Fibroblast of lung (primary cell): ENCODE measurements around the gene SDHC. TPM values are rescaled to one million over a fixed set of nuclear protein-coding genes. Genes with fewer than 3 reads are reported as not detected.

ENCODE experiments used
- DNase-seq, 2 donors: peaks; one replicate each; pipeline versions ENCODE4 v3.0.0 to v3.0.0-alpha.2; 2010; ENCODE audit warnings: low read depth in 2 of 2
- H2AFZ ChIP-seq: 2 replicates; pipeline ENCODE4 v1.5.1; 2012; ENCODE audit warnings: low read length, control low read depth, inconsistent platforms
- H3K27ac ChIP-seq: 2 replicates; pipeline ENCODE4 v1.5.1; 2011; ENCODE audit warnings: low read length, control low read depth; ENCODE audit not compliant: insufficient read depth
- H3K27me3 ChIP-seq: 2 replicates; pipeline ENCODE4 v1.5.1; 2011; ENCODE audit warnings: mild to moderate bottlenecking, low read length; ENCODE audit not compliant: control insufficient read depth, insufficient read depth
- H3K36me3 ChIP-seq: 2 replicates; pipeline ENCODE4 v1.5.1; 2011; ENCODE audit warnings: low read length; ENCODE audit not compliant: control insufficient read depth, insufficient read depth
- H3K4me1 ChIP-seq: 2 replicates; pipeline ENCODE4 v1.5.1; 2011; ENCODE audit warnings: low read length; ENCODE audit not compliant: control insufficient read depth, insufficient read depth; ENCODE audit errors: extremely low read depth
- H3K4me2 ChIP-seq: 2 replicates; pipeline ENCODE4 v1.5.1; 2011; ENCODE audit warnings: low read length, control low read depth; ENCODE audit not compliant: insufficient read depth; ENCODE audit errors: extremely low read depth
- H3K4me3 ChIP-seq, 4 experiments: fragments of 200-600 bp in 1 of 4; sonication (generic) in 1 of 4; replicated peaks in 1 of 4; 2 replicates each; pipeline ENCODE4 v1.5.1; 2011 to 2016; ENCODE audit warnings: low read length in 4 of 4, low read depth in 3 of 4, mild to moderate bottlenecking in 3 of 4, control low read depth in 2 of 4, inconsistent platforms in 1 of 4, mixed read lengths in 1 of 4; ENCODE audit not compliant: insufficient read depth in 1 of 4; ENCODE audit errors: control extremely low read depth in 1 of 4
- H3K79me2 ChIP-seq: 2 replicates; pipeline ENCODE4 v1.5.1; 2012; ENCODE audit warnings: mild to moderate bottlenecking, low read length, inconsistent platforms; ENCODE audit not compliant: control insufficient read depth, insufficient read depth
- H3K9ac ChIP-seq: 2 replicates; pipeline ENCODE4 v1.5.1; 2011; ENCODE audit warnings: mild to moderate bottlenecking, low read length, control low read depth; ENCODE audit not compliant: insufficient read depth
- H3K9me3 ChIP-seq: 2 replicates; pipeline ENCODE4 v1.5.1; 2012; ENCODE audit warnings: low read depth, low read length; ENCODE audit not compliant: control insufficient read depth, insufficient read depth
- H4K20me1 ChIP-seq: 2 replicates; pipeline ENCODE4 v1.5.1; 2011; ENCODE audit warnings: low read length; ENCODE audit not compliant: control insufficient read depth, insufficient read depth; ENCODE audit errors: extremely low read depth
- CTCF ChIP-seq, 2 donors: IDR thresholded peaks in 1 of 2; conservative IDR thresholded peaks in 1 of 2; 1 replicate in 1 of 2; 2 replicates in 1 of 2; pipeline ENCODE4 v1.5.1; 2011 to 2012; ENCODE audit warnings: low read length in 2 of 2, control low read depth in 1 of 2, inconsistent platforms in 1 of 2, low read depth in 1 of 2, mild to moderate bottlenecking in 1 of 2
- EZH2 ChIP-seq: IDR thresholded peaks from 2 replicates; pipeline ENCODE4 v1.5.1; 2012; ENCODE audit warnings: low read length, control low read depth, mild to moderate bottlenecking; ENCODE audit errors: missing control alignments
- polyA plus RNA-seq, 2 donors: library from polyadenylated mRNA; depleted of rRNA in 1 of 2; stranded (reverse) in 1 of 2; unstranded in 1 of 2; fragments of >200 nt; gene quantifications; 2 replicates each; pipeline ENCODE4 v1.2.1, GENCODE V29; 2011 to 2012; ENCODE audit warnings: missing spikeins in 1 of 2
- total RNA-seq: library from RNA; depleted of rRNA; stranded (reverse); fragments of >200 nt; gene quantifications from 2 replicates; pipeline ENCODE4 v1.2.1, GENCODE V29; 2014

The SDHC gene
- total and polyA plus RNA-seq, 2 donors (not counting 1 experiment from before 2014, with no cell fraction given), result 24.8 to 484 TPM

- no peak overlapping the region for H3K27ac ChIP-seq
- no peaks in the 10 kb centered on the region for H3K79me2 ChIP-seq
- no peaks in the 10 kb centered on the region for H3K9me3 ChIP-seq
- H3K4me3 ChIP-seq, result no peak overlapping the region
- H3K27me3 ChIP-seq, result no peaks in the 10 kb centered on the region
- no peak overlapping the region for H2AFZ ChIP-seq
- H3K36me3 ChIP-seq, result no peaks in the 10 kb centered on the region
- H3K9ac ChIP-seq, result no peak overlapping the region
- no peak for TF ChIP-seq EZH2
- TF ChIP-seq CTCF (conservative IDR thresholded peaks at IDR 0.05 in 1 of 2, IDR thresholded peaks at IDR 0.05 in 1 of 2; ENCODE audit: low read depth in 1 of 2, low read length in 2 of 2), result no peak
- H3K4me2 ChIP-seq, result no peak overlapping the region
- no peaks in the 10 kb centered on the region for H3K4me1 ChIP-seq
- DNase-seq, result no peak
- H4K20me1 ChIP-seq, result no peaks in the 10 kb centered on the region
Measured at GRCh38 chr1:161297415-161297814, 16.8 kb upstream of the SDHC start.

- no peak for TF ChIP-seq EZH2
- no peak for TF ChIP-seq CTCF (conservative IDR thresholded peaks at IDR 0.05 in 1 of 2, IDR thresholded peaks at IDR 0.05 in 1 of 2; ENCODE audit: low read depth in 1 of 2, low read length in 2 of 2)
Measured at GRCh38 chr1:161298116-161298515, 16.1 kb upstream of the SDHC start.

GRCh38 chr1:161299347-161299746 lies 14.8 kb upstream of the SDHC start:
- DNase-seq, result no peak
- TF ChIP-seq EZH2, result no peak
- no peak for TF ChIP-seq CTCF (conservative IDR thresholded peaks at IDR 0.05 in 1 of 2, IDR thresholded peaks at IDR 0.05 in 1 of 2; ENCODE audit: low read depth in 1 of 2, low read length in 2 of 2)
- Histone ChIP-seq H3K4me3 (no peak overlapping the region), H3K79me2 (no peaks in the 10 kb centered on the region), H3K27me3 (no peaks in the 10 kb centered on the region), H2AFZ (no peak overlapping the region), H3K9me3 (no peaks in the 10 kb centered on the region), H4K20me1 (no peaks in the 10 kb centered on the region), H3K4me1 (no peaks in the 10 kb centered on the region), H3K9ac (no peak overlapping the region), H3K36me3 (no peaks in the 10 kb centered on the region), H3K27ac (no peak overlapping the region), H3K4me2 (no peak overlapping the region)

More at GRCh38 chr1:161298116-161298515, 16.1 kb upstream of the SDHC start:
- Histone ChIP-seq H3K4me2 (no peak overlapping the region), H3K27me3 (no peaks in the 10 kb centered on the region), H3K9ac (no peak overlapping the region), H3K9me3 (no peaks in the 10 kb centered on the region), H3K4me1 (no peaks in the 10 kb centered on the region), H3K4me3 (no peak overlapping the region), H2AFZ (no peak overlapping the region), H3K79me2 (no peaks in the 10 kb centered on the region), H3K36me3 (no peaks in the 10 kb centered on the region), H4K20me1 (no peaks in the 10 kb centered on the region), H3K27ac (no peak overlapping the region)
- no peak for DNase-seq
